ENCODE results near the gene NUTM2B.
"Not testable (repeated sequence)": the region's sequence is repeated elsewhere in the genome, so short reads cannot be mapped to it uniquely, and the experiment has no call there.

NUTM2B gene

GRCh38 chr10:79753601-79754000 is 50.6 kb downstream of the NUTM2B start:
- not testable (repeated sequence) for FAIRE-seq

DNA sequence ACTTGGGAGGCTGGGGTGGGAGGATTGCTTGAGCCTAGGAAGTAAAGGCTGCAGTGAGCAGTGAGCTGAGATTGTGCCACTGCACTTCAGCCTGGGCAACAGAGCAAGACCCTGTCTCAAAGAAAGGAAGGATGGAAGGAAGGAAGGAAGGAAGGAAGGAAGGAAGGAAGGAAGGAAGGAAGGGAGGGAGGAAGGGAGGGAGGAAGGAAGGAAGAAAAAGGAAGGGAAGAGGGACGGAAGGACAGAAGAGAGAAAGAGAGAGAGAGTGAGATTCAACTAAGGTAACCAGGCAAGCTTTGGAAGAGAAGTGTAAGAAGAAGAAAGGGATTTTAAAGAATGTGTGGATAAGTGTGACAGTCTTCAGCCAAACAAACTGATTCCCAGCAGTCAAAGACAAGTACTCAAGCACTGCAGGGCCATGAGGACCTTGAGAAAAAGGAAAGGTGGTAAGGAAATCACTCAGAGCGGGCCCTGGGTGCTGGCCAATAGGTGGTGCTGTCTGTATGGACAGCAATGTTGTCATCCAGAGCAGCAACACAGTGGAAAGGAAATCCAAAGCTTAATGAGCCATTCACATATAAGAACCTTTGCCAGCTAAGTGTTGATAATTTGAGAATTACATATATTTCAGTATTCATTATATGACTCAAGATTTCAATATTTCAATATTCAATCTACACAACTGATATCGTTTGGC is 55.4 kb downstream of the NUTM2B start:
- not testable (repeated sequence) for FAIRE-seq
